Thymus (tissue), 11 donors: ENCODE measurements around the gene CHST11. TPM values are rescaled to one million over a fixed set of nuclear protein-coding genes. Genes with fewer than 3 reads are reported as not detected.

Experiments
- DNase-seq, 9 donors: peaks; one replicate each; pipeline ENCODE4 v3.0.0-alpha.2; 2013; ENCODE audit warnings: low spot score in 9 of 9, low read depth in 6 of 9, missing footprints in 1 of 9
- H3K27ac ChIP-seq, 2 donors: one replicate each; pipeline ENCODE4 v1.5.1; 2013; ENCODE audit warnings: control low read depth in 1 of 2, low read depth in 1 of 2, low read length in 1 of 2, mild to moderate bottlenecking in 1 of 2, moderate library complexity in 1 of 2
- H3K27me3 ChIP-seq, 2 donors: one replicate each; pipeline ENCODE4 v1.5.1; 2013; ENCODE audit warnings: low read length in 1 of 2; ENCODE audit not compliant: control insufficient read depth in 2 of 2, insufficient read depth in 1 of 2
- H3K36me3 ChIP-seq, 2 donors: one replicate each; pipeline ENCODE4 v1.5.1; 2013; ENCODE audit warnings: low read length in 1 of 2, mild to moderate bottlenecking in 1 of 2, moderate library complexity in 1 of 2; ENCODE audit not compliant: control insufficient read depth in 2 of 2, insufficient read depth in 2 of 2
- H3K4me1 ChIP-seq, 2 donors: one replicate each; pipeline ENCODE4 v1.5.1; 2013; ENCODE audit warnings: low read length in 2 of 2; ENCODE audit not compliant: control insufficient read depth in 2 of 2, insufficient read depth in 2 of 2
- H3K4me3 ChIP-seq, 2 donors: one replicate each; pipeline ENCODE4 v1.5.1; 2013; ENCODE audit warnings: low read length in 2 of 2, control low read depth in 1 of 2, mild to moderate bottlenecking in 1 of 2
- H3K9me3 ChIP-seq, 2 donors: one replicate each; pipeline ENCODE4 v1.5.1; 2013; ENCODE audit warnings: low read length in 1 of 2, mild to moderate bottlenecking in 1 of 2; ENCODE audit not compliant: control insufficient read depth in 2 of 2, insufficient read depth in 1 of 2
- WGBS: extraction: QIAGEN DNeasy Blood & Tissue Kit; methylation state at CpG from one replicate; pipeline ENCODE4 v1.1.7; 2013; 5-methylcytosine and 5-hydroxymethylcytosine counted together
- polyA plus RNA-seq: library from polyadenylated mRNA; stranded (reverse); fragments of 200-250 nt; gene quantifications from one replicate; pipeline ENCODE4 v1.2.3, GENCODE V29; 2013
- total RNA-seq: library from RNA; stranded (reverse); fragments of 120-200 nt; gene quantifications from one replicate; pipeline ENCODE4 v1.2.4, GENCODE V29; 2013
- donor health status: healthy.

The CHST11 gene
- total and polyA plus RNA-seq, 2 donors: 6.7 to 21.0 TPM

GRCh38 chr12:104699489-104700190, 242.9 kb downstream of the CHST11 start:
- no peak for DNase-seq
- Histone ChIP-seq H3K9me3 (no peaks in the 10 kb centered on the region), H3K27me3 (no peaks in the 10 kb centered on the region), H3K4me1 (peaks cover 14 to 18% of the 10 kb centered on the region in 2 donors), H3K4me3 (no peak overlapping the region), H3K27ac (no peak overlapping the region), H3K36me3 (peaks cover 0 to 11% of the 10 kb centered on the region in 2 donors)
- 85% methylated on average over 5 of the region's 5 CpGs for WGBS

GRCh38 chr12:104700324-104700723, 243.6 kb downstream of the CHST11 start:
- peaks cover 0 to 11% of the 10 kb centered on the region in 2 donors for H3K36me3 ChIP-seq
- peaks cover 7 to 11% of the 10 kb centered on the region in 2 donors for H3K4me1 ChIP-seq
- WGBS: 97% methylated on average over 1 of the region's 1 CpG
- H3K9me3 ChIP-seq: no peaks in the 10 kb centered on the region
- no peaks in the 10 kb centered on the region for H3K27me3 ChIP-seq
- no peak overlapping the region for H3K27ac ChIP-seq
- no peak for DNase-seq
- H3K4me3 ChIP-seq: no peak overlapping the region

- no peak for DNase-seq
Measured at GRCh38 chr12:104701301-104701700, 244.6 kb downstream of the CHST11 start.

GRCh38 chr12:104701756-104702155, 245.0 kb downstream of the CHST11 start:
- Histone ChIP-seq H3K4me1 (no peaks in the 10 kb centered on the region), H3K36me3 (peaks cover 0 to 11% of the 10 kb centered on the region in 2 donors), H3K4me3 (no peak overlapping the region), H3K27ac (no peak overlapping the region), H3K27me3 (no peaks in the 10 kb centered on the region), H3K9me3 (no peaks in the 10 kb centered on the region)
- no peak for DNase-seq
- over 99% methylated on average over 3 of the region's 3 CpGs for WGBS

More at GRCh38 chr12:104701301-104701700, 244.6 kb downstream of the CHST11 start:
- Histone ChIP-seq H3K9me3 (no peaks in the 10 kb centered on the region), H3K4me1 (peaks cover 0 to 1% of the 10 kb centered on the region in 2 donors), H3K27ac (no peak overlapping the region), H3K27me3 (no peaks in the 10 kb centered on the region), H3K36me3 (peaks cover 0 to 11% of the 10 kb centered on the region in 2 donors), H3K4me3 (no peak overlapping the region)
- WGBS: 92% methylated on average over 7 of the region's 7 CpGs

- Histone ChIP-seq H3K4me1 (no peaks in the 10 kb centered on the region), H3K27me3 (no peaks in the 10 kb centered on the region), H3K27ac (no peak overlapping the region), H3K9me3 (no peaks in the 10 kb centered on the region), H3K36me3 (peaks cover 0 to 11% of the 10 kb centered on the region in 2 donors), H3K4me3 (no peak overlapping the region)
- WGBS: 97% methylated on average over 21 of the region's 21 CpGs
- DNase-seq: no peak
Measured at GRCh38 chr12:104702565-104703139, 245.9 kb downstream of the CHST11 start.

GRCh38 chr12:104703372-104703771, 246.6 kb downstream of the CHST11 start:
- Histone ChIP-seq H3K27me3 (no peaks in the 10 kb centered on the region), H3K4me3 (no peak overlapping the region), H3K9me3 (no peaks in the 10 kb centered on the region), H3K27ac (no peak overlapping the region), H3K36me3 (peaks cover 0 to 11% of the 10 kb centered on the region in 2 donors), H3K4me1 (no peaks in the 10 kb centered on the region)
- DNase-seq: no peak
- 94% methylated on average over 8 of the region's 8 CpGs for WGBS

GRCh38 chr12:104704224-104704779, 247.6 kb downstream of the CHST11 start:
- H3K36me3 ChIP-seq: peaks cover 0 to 11% of the 10 kb centered on the region in 2 donors
- DNase-seq: no peak
- 96% methylated on average over 7 of the region's 7 CpGs for WGBS
- no peak overlapping the region for H3K4me3 ChIP-seq
- no peaks in the 10 kb centered on the region for H3K27me3 ChIP-seq
- H3K4me1 ChIP-seq: no peaks in the 10 kb centered on the region
- no peaks in the 10 kb centered on the region for H3K9me3 ChIP-seq
- no peak overlapping the region for H3K27ac ChIP-seq

- Histone ChIP-seq H3K27me3 (no peaks in the 10 kb centered on the region), H3K27ac (no peak overlapping the region), H3K9me3 (no peaks in the 10 kb centered on the region), H3K36me3 (peaks cover 2 to 11% of the 10 kb centered on the region in 2 donors), H3K4me3 (no peak overlapping the region), H3K4me1 (no peaks in the 10 kb centered on the region)
- DNase-seq: no peak
- 90% methylated on average over 5 of the region's 5 CpGs for WGBS
Measured at GRCh38 chr12:104707194-104707593, 250.4 kb downstream of the CHST11 start.

- Histone ChIP-seq H3K27me3 (no peaks in the 10 kb centered on the region), H3K27ac (no peak overlapping the region), H3K36me3 (peaks cover 2 to 7% of the 10 kb centered on the region in 2 donors), H3K4me3 (no peak overlapping the region), H3K9me3 (no peaks in the 10 kb centered on the region), H3K4me1 (no peaks in the 10 kb centered on the region)
- 96% methylated on average over 9 of the region's 9 CpGs for WGBS
- no peak for DNase-seq
Measured at GRCh38 chr12:104707794-104708558, 251.2 kb downstream of the CHST11 start.
